ENCODE results near the gene DAPK2.
A peak's percentile ranks its signal among the peaks of the same experiment; 100 is the strongest.

Gene DAPK2

GRCh38 chr15:64004587-64004986 lies 41.7 kb downstream of the DAPK2 start:
- no peak for DNase-seq
- in situ Hi-C loops (cut with MboI; ENCODE audit: low pct_unique_long_range_greater_than_20kb, low sequenced_read_pairs) = no loop called here

- in situ Hi-C loops (cut with MboI; ENCODE audit: low pct_unique_long_range_greater_than_20kb, low sequenced_read_pairs) = no loop called here
- no peak for DNase-seq
Observed at GRCh38 chr15:64004056-64004455, 42.2 kb downstream of the DAPK2 start.

GRCh38 chr15:64003182-64003581 lies 43.1 kb downstream of the DAPK2 start:
- in situ Hi-C loops (cut with MboI; ENCODE audit: low pct_unique_long_range_greater_than_20kb, low sequenced_read_pairs) = no loop called here
- DNase-seq = no peak

DNA sequence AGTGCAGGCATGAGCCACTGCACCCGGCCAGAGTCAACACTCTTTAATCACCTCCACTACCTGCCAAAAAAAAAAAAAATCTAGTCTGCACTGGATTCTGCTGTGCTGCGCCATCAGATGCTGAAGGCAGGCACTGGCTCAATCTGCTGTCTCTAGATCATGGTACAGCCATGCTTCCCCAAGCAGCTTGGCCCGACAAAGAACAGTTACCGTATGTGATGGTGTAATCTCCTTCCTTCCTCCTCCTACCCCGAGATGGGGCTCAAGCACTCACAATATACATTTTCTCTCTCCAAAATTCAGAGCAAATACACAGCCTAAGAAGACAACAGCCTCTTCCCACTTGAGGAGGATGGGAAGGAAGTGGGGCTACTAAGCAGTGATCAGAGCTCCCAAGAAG lies 45.1 kb downstream of the DAPK2 start:
- peak; percentile 50 for DNase-seq
- in situ Hi-C loops (cut with MboI; ENCODE audit: low pct_unique_long_range_greater_than_20kb, low sequenced_read_pairs) = no loop called here

DNA sequence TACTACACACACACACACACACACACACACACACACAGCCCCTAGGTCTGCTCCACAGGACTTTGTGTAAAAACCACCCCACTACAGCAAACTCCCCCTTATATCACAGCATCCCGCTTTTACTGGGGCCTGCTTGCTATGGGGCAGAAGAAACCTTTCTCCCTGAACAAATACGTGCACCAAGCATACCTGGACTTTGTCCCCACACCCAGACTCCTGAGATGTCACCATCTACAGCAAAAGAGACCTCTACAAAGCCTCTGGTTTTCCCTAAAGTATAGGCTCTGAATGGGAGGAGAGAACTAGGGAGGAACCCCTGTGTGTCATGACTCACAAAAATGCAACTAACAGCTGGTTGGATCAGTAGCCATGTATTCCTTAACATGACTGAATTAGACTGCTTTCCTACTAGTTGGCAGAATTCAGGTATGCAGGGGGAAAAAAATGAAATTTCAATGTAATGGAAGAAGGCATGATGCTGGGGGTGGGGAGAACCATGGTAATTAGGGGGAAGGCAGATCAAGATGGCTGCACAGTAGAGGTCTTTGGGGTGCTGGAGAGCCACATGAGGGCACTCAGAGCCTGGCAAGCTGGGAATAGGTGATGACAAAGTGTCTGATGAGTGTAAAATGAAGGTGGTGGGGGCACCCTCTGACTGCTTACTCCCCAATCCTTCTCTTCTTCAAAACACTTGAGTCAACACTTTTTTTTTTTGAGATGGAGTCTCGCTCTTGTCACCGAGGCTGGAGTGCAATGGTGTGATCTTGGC lies 45.9 kb downstream of the DAPK2 start:
- no peak for DNase-seq
- in situ Hi-C loops (cut with MboI; ENCODE audit: low pct_unique_long_range_greater_than_20kb, low sequenced_read_pairs) = no loop called here

- peak; percentile 44 for DNase-seq
- in situ Hi-C loops (cut with MboI; ENCODE audit: low pct_unique_long_range_greater_than_20kb, low sequenced_read_pairs) = no loop called here
Observed at GRCh38 chr15:63999177-63999576, 47.1 kb downstream of the DAPK2 start.

GRCh38 chr15:63998489-63998888 lies 47.8 kb downstream of the DAPK2 start:
- in situ Hi-C loops (cut with MboI; ENCODE audit: low pct_unique_long_range_greater_than_20kb, low sequenced_read_pairs) = no loop called here
- DNase-seq = no peak

DNA sequence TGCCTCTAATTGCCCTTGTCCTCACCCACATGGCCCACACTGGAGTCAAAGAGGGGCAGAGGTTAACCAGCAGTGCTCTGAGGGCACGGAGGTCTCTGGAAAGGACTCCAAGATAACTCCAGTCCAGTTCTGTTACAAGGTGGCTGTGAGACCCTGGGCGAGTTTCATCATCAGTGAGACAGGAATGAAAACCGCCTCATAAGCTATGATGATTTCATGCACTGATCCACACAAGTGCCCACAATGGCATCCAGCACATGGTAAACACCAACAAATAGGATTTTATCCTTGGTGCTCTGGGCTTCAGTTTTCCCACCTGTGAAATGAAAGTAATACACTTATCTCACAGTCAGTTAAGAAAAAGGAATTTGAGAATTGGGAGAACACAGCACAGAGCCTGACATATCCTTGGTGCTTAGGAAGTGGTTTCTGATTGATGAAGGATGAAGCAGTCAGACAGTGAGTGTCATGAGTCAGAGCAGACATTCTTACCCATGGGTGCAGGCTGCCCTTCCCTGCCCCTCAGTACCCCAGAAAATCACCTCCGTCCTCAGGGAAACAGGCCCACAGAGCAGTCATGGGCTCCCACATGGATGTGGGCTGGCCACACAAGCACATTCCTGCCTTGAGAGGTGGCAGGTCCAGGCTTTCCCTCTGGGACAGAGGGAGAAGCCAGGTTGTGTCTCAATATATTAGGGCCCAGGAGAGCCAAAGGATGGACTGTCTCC lies 48.4 kb downstream of the DAPK2 start:
- in situ Hi-C loops (cut with MboI; ENCODE audit: low pct_unique_long_range_greater_than_20kb, low sequenced_read_pairs) = no loop called here
- no peak for DNase-seq

GRCh38 chr15:63996794-63997357 lies 49.4 kb downstream of the DAPK2 start:
- in situ Hi-C loops (cut with MboI; ENCODE audit: low pct_unique_long_range_greater_than_20kb, low sequenced_read_pairs) = no loop called here
- DNase-seq = no peak

DNA sequence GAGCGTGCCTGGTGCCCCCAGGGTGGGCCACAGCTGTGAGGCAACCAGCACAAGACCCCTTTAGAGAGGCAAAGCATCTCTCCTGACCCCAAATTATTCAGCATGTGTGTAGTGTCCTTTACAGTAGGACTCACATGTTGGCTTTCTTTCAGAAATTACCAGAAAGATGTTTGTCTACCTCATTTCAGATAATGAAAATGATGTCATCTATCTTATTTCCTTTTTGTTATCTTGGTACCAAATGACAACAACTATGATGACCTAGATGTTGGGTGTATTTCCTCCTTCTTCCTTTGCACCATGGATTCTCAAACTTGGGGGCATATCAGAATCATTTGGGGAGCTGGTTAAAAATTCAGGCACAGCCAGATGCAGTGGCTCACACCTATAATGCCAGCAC lies 50.5 kb downstream of the DAPK2 start:
- no peak for DNase-seq
- in situ Hi-C loops (cut with MboI; ENCODE audit: low pct_unique_long_range_greater_than_20kb, low sequenced_read_pairs) = no loop called here

GRCh38 chr15:63994073-63994600 lies 52.1 kb downstream of the DAPK2 start:
- in situ Hi-C loops (cut with MboI; ENCODE audit: low pct_unique_long_range_greater_than_20kb, low sequenced_read_pairs) = no loop called here
- DNase-seq = no peak

- no peak for DNase-seq
- in situ Hi-C loops (cut with MboI; ENCODE audit: low pct_unique_long_range_greater_than_20kb, low sequenced_read_pairs) = no loop called here
Observed at GRCh38 chr15:63992300-63992699, 54.0 kb downstream of the DAPK2 start.

GRCh38 chr15:63991706-63992105 lies 54.6 kb downstream of the DAPK2 start:
- in situ Hi-C loops (cut with MboI; ENCODE audit: low pct_unique_long_range_greater_than_20kb, low sequenced_read_pairs) = no loop called here
- no peak for DNase-seq

- in situ Hi-C loops (cut with MboI; ENCODE audit: low pct_unique_long_range_greater_than_20kb, low sequenced_read_pairs) = no loop called here
- DNase-seq = peak; percentile 71
Observed at GRCh38 chr15:63990454-63990853, 55.8 kb downstream of the DAPK2 start.

DNA sequence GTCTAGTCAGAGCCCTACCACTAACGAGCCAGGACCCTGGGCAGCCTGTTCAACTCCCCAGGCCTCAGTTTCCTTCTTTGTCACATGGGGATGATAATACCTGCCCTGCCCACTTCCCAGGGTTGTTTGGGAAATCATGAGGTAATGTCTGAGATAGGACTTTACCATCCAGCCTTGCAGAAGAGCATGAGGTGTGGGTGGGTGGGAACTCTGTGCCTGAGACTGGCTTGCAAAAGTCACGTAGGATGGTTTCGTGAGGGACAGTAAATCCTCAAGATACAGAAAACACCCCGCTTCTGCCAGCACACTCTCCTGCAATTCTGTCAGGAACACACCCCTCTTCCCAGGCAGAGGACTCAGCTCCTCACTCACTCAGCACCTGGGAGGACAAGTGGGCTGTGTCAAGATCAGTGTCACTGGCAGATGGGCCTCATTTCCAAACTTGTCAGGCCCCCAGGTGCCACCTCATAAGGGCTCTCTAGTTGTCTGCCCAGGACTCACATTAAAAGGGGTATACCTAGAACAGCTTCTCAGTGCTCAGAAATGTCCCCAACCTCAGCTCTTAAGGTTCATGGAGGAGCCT lies 58.4 kb downstream of the DAPK2 start:
- in situ Hi-C loops (cut with MboI; ENCODE audit: low pct_unique_long_range_greater_than_20kb, low sequenced_read_pairs) = no loop called here
- no peak for DNase-seq

- in situ Hi-C loops (cut with MboI; ENCODE audit: low pct_unique_long_range_greater_than_20kb, low sequenced_read_pairs) = no loop called here
Observed at GRCh38 chr15:63986751-63987341, 59.4 kb downstream of the DAPK2 start.

DNA sequence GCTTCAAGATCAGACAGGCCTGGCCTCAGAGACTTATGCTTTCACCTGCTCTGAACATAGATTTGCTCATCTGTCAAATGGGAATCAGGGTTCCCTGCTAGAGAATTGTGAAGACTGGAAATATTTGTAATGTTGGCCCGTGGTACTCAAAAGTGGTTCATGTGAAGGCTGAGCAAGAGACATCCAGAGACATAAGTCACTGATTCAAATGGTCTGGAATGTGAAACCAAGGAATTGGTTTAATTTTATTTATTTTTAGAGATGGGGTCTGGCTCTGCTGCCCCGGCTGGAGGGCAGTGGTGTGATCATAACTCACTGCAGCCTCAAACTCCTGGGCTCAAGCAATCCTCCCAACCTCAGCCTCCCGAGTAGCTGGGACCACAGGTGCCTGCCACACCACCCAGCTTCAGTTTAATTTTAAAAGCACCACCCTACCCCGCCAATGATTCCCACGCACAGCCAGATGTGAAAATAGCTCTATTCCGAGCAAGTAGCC lies 60.1 kb downstream of the DAPK2 start:
- in situ Hi-C loops (cut with MboI; ENCODE audit: low pct_unique_long_range_greater_than_20kb, low sequenced_read_pairs) = no loop called here
- no peak for DNase-seq

More at GRCh38 chr15:63986751-63987341, 59.4 kb downstream of the DAPK2 start:
- DNase-seq = peak; percentile 95

DNA sequence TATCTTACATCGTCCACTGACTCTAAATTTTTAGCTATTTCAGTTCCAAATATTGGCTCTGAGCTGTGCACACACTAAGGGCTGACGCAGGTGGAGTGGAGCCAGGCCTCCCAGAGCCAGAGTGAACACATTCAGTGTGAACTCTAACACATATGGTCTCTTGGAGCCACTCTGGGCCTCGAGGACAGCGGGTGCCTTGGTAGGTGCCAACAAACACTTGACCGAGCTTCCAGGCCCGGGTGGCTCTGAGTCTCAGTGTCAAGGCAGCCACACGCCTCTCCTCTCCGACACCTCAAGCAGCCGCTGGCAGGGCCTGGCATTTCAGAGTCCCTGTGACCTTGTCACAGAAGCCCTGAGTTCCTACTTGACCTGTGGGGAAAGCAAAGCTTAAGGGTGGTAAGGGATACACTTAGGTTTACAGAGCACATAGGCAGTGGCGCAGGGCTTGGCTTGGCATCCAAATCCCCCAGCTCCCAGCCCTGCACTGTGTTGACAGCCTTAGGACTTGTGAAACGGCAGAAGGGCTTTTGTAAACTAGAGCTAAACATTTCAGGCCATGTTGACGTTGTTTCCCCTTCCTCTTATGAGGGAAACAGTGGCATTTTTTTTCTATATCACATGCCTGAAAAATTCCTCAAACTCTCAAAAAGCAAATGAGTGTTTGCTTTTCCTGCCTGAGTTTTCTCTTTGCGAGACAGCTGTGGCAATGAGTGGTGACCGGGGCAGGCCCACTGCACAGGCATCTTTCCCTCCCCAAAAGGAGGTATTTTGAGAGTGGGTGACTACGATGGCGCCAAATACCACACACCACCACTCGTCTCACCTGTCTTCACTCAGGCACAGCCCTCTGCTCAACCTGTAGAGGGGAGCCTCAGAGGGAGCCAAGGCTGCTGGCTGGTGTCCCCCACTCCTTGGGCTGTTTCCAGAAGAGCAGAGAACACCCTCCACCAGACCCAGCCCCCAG lies 60.8 kb downstream of the DAPK2 start:
- in situ Hi-C loops (cut with MboI; ENCODE audit: low pct_unique_long_range_greater_than_20kb, low sequenced_read_pairs) = no loop called here
- no peak for DNase-seq
